DMS153 (cell line): ENCODE measurements around the gene BLOC1S3.

Experiments used
- DNase-seq: peaks from one replicate; lab custom pipeline; 2025; lab: John Stamatoyannopoulos, UW

The BLOC1S3 gene

DNA sequence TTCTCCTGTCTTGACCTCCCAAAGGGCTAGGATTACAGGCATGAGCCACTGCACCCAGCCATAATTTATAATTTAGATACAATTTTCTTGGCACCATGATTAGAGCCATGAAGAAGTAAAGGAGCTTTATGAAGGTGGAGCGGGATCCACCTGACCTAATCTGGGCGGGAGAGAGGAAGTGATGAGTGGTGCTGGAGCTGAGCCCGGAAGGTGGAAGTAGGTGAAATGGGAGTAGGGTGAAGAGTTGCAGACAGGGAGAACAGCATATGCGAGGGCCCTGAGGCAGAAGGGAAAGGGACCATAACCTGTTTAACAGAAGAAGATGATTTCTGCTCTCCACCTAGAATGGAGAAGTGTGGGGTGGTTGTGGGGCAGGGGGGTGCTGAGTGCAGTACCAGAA, 4.2 kb downstream of the BLOC1S3 start:
- no peak for DNase-seq

DNA sequence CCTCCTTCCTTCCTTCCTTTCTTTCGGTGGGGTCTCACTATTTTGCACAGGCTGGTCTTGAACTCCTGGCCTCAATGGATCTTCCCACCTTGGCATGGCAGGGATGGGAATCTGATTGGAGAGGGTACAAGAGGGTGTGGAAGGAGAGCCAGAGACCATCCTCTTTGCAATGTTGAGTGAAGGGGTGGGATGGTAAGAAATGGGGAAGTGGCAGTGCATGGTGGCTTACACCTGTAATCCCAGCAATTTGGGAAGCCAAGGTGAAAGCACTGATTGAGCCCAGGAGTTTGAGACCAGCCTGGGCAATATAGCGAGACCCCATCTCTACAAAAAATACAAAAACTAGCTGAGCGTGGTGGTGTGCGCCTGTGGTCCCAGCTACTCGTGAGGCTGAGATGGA, 5.5 kb downstream of the BLOC1S3 start:
- no peak for DNase-seq

DNA sequence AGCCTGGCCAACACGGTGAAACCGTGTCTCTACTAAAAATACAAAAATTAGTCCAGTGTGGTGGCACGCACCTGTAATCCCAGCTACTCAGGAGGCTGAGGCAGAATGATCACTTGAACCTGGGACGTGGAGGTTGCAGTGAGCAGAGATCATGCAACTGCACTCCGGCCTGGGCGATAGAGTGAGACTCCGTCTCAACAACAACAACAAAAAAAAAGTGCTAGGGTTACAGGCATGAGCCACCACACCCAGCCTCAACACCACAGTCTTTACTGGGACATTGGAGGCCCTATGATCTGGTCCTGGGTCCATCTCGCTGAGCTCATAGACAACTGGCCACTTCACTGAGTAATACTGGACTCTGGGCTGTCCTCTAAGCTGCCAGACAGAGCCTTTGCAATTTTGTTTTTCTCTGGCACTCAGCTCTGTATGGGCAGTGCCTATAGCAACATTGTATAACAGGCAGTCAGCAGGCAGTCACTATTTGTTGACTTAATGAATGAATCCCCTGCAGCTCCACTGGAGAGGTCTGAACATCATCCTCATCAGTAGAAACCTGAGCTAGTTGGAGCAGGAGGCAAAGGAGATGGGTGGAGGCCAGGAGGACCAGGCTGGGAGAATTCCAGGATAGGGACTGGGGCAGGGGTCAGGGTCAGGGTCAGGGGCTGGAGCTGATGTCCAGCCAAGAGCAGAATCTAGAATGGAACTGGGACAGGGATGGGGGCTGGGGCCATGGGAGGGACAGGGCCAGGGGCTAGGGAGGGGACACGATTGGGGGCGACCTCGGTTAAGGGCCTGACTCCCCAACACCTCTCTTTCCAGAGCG, 8.1 kb downstream of the BLOC1S3 start:
- no peak for DNase-seq

DNA sequence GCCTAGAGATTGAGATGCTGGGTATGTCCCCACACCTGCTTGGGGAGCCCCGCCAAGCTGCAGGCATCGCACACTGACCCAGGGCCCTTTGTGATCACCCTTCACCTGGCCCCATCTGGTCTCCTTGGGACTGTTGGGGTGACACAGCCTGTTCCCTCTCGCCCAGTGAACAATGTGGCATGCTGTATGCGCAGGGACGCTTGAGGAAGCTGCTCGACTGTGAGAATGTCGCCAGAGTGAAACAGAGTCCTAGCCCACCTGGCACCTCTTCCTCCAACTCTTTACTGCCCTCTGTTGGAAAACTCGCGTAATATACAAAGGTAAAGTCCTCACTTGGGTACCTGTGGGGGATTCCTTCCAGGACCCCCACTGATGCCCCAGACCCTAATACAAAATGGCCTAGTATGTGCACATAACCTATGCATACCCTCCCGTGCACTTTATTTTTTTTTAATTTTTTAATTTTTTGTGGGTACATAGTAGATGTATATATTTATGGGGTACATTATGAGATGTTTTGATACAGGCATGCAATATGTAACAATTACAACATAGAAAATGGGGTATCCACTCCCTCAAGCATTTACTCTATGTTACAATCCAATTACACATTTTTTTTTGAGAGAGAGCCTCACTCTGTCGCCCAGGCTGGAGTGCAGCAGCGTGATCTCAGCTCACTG, 9.0 kb downstream of the BLOC1S3 start:
- DNase-seq = peak; percentile 9

DNA sequence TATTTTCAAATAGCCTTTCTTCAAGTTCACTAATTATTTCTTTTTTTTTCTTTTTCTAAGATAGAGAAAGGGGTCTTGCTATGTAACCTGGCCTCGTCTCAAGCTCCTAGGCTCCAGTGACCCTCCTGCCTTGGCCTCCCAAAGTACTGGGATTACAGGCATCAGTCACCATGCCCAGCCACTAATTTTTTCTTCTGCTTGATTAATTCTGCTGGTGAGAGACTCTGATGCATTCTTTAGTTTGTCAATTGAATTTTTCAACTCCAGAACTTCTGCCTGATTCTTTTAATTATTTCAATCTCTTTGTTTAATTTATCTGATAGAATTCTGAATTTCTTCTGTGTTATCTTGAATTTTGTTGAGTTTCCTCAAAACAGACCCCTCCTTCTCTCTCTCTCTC, 11.4 kb downstream of the BLOC1S3 start:
- no peak for DNase-seq

DNA sequence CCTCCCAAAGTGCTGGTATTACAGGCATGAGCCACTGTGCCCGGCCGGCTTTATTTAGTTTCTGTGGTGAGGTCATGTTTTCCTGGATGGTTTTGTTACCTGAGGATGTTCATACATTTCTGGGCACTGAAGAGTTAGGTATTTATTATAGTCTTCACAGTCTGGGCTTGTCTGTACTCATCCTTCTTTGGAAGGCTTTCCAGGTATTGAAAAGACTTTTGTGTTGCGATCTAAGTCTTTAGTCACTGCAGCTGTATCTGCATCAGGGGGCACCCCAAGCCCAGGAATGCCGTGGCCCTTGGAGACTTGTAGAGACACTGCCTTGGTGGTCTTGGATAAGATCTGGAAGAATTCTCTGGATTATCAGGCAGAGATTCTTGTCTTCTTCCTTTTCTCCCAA, 12.8 kb downstream of the BLOC1S3 start:
- no peak for DNase-seq

DNA sequence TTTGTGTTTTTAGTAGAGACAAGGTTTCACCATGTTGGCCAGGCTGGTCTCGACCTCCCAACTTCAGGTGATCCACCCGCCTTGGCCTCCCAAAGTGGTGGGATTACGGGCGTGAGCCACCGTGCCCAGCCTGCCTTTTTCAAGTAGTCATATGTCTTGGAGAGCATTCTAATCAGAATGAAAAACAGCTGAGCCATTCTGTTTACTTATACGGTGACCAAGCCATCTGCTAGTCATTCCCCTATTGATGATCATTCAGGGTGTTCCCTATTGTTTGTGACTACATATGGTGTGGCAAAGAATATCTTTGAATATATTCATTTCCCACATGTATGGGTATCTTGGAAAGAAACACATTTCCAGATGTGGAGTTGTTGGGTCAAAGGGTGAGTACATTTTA, 17.2 kb downstream of the BLOC1S3 start:
- DNase-seq = peak; percentile 41

DNA sequence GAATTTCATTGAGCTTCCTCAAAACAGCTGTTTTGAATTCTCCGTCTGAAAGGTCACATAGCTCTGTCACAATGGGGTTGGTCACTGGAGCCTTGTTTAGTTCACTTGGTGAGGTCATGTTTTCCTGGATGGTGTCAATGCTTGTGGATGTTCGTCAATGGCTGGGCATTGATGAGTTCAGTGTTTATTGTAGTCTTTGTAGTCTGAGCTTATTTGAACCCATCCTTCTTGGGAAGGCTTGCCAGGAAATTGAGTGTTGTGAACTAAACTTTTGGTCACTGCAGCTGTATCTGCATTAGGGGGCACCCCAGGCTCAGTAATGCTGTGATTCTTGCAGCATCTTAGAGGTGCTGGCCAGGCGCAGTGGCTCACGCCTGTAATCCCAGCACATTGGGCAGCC, 22.0 kb downstream of the BLOC1S3 start:
- peak; percentile 7 for DNase-seq

DNA sequence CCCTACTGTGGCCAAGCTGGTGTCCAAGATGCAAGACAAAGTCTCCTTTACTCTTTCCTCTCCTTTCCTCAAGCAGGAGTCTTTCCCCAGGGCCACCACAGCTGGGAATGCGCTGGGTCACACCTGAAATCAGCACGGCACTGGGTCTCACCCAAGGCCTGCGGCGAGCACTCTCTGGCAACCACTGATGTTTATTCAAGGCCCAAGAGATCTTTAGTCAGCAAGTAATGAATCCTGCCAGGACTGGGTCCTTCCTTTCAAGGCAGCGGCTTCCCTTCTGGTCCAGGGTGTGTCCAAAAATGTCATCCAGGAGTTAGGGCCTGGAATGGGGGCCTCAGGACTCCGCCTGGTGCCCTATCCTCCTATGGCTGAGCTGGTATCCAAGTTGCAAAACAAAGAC, 24.1 kb downstream of the BLOC1S3 start:
- DNase-seq = no peak

DNA sequence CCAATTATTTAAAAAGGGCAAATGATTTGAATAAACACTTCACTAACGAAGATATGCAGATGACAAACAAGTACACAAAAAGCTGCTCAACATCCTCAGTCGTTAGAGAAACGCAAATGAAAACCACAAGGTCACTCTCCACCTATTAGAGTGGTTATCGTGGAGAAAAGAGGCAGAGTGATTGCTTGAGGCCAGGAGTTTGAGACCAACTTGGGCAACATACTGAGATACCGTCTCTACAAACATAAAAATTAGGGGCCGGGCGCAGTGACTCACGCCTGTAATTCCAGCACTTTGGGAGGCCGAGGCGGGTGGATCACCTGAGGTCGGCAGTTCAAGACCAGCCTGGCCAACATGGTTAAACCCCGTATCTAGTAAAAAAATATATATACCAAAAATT, 27.2 kb downstream of the BLOC1S3 start:
- DNase-seq = no peak

DNA sequence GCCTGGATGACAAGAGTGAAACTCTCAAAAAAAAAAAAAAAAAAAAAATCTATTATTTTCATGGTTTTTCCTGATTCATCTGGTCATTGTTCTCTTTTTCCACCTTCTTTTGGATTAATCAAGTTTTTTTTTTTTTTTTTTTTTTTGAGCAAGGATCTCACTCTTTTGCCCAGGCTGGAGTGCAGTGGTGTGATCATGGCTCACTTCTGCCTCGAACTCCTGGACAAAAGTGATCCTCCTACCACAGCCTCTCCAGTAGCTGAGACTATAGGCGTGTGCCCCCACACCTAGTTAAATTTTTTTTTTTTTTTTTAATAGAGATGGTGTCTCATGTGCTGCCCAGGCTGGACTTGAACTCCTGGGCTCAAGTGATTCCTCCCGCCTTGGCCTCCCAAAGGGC, 27.7 kb downstream of the BLOC1S3 start:
- no peak for DNase-seq

DNA sequence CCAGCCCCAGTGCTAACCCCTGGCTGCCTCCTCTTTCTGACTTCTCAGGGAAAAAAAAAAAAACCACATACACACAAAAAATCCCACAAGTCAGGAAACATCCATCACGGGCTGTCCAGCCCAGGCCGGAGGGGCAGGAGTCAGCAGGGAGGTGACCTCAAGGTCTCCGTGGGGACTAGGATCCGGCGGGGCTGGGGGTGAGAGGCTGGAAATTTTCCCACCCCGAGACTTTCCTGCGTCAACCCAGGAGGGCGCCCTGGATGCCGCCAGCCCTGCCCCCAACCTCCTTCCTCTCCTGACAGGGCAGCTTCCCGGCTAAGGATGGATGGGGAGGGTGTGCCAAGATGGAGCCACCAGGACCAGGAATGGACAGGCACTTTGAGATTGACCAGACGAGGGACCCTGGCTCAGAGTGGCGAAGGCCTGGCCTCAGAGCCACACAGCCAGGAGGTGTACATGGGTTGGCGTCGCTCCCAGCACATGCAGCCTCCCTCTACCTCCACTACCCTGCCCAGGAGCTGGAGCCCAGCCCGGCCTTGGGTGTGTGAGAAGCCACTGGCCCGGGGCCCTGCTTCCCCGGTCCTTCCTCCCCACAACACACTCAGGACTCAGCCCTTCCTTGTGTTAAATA, 33.3 kb downstream of the BLOC1S3 start:
- no peak for DNase-seq

DNA sequence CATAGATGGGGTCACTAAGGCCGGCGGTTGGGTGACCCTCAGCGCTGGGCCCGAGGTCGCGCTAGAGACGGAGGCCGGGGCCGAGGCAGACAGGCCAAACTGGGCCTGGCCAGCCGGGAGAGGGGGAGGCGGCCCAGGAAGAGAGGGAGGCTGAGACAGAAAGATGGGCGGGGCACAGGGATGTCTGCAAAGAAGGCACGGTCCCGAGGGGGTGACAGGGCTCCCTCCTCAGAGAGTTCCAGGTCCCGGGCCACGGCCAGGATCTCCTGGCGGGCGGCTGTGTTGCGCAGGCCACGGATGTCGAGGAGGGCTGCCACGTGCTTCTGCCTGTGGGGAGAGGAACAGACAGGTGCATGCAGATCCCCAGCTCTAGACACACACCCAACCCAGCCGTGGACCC, 34.4 kb downstream of the BLOC1S3 start:
- no peak for DNase-seq

DNA sequence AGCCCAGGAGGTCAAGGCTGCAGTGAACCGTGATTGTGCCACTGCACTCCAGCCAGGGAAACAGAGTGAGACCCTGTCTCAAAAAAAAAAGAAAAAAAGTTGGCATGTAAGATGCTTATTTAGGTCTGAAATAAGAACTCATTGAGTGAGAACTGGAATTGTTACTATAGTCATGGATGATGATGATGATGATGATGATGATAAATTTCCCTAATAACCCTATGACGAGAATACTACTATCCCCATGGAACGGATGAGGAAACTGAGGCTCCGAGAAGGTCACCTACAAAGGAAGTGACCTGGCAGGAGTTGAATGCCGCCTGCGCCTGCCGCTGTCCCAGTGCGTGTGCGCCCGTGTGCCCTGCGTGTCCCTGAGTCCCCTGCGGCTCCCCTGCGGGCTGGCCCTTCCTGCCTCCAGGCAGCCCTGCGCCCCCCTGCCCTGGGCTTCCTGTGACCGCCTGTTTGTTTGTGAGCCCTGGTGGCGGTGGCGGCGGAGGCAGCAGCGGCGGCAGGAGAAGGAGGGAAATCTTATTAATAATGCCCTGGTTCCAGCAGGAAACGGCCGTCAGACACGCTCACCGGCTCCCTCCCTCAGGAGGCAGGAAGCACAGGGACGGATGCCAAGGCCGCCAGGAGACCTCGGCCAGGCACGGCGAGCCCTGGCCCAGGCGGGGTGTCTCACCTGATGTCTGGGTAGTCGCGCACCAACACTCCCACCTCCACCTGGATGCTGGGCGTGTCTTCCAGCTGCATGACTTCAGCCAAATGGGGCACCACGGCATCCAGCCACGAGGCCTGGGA, 37.0 kb downstream of the BLOC1S3 start:
- peak; percentile 57 for DNase-seq

DNA sequence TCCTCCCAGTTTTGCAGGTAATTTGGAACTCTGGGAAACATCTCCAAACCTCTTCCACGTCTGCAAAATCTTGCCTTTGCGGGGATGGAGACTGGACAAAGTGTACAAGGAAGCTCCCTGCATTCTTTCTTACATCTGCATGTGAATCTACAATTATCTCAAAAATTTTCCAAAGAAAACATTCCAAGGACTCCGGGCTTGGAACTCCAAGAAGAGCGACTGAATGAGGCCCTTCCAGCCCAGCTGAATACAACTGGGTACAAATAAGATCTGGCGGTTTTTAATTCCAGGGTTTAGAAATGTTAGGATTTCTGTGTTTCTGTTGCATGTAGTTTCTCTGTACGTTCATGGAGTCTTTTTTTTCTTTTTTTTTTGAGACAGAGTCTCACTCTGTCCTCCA, 38.1 kb downstream of the BLOC1S3 start:
- no peak for DNase-seq

DNA sequence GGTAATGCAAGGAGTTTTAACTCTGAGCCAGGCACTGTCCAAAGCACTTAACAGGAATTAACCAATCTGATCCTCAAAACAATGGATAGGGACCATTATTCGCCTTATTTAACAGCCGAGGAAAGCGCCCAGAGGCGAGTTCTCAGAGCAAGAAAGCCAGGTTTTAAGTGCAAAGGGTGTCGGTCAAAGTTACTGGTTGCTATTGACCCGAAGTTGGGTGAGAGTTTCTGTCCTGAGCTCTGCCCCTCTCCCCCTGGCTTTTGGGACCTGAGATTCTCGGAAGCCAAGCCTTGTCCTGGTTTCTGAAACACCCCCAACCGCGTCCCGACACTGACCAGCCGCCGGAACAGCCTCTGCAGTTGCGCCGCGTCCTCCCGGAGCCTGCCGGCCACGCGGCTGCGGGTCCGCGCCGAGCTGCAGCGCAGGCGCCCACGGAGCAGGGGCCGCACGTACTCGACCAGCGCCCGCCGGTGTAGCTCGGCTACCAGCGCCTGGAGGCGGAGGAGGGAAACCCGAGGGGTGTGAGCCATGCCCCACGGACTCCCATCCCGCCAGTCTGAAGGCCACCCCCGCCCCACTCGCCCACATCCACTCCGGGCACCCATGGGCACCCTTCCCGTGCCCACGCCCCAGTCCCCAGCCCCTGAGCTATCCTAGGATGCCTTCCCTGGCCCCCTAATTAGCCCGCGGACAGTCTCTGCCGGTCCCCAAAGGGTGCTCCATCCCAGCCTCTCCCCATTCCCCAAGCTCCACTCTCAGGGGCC, 38.8 kb downstream of the BLOC1S3 start:
- no peak for DNase-seq

DNA sequence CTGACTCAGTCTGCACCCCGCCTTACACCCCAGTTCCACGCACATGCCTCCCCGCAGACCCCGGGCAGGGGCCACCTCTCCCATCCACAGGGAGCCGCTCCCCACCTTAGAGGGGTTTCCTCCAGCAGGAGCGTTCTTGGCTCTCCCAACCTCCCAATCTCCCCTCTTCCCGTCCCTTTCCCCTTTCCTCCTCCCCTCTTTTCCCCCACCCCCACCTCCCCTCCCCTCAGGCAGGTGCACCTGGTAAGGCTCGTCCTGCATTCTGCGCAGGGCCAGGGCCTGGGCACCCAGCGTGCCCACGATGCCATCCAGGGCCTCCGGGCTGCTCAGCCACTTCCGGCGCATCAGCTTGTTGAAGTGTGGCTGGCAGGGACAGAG, 39.4 kb downstream of the BLOC1S3 start:
- no peak for DNase-seq

DNA sequence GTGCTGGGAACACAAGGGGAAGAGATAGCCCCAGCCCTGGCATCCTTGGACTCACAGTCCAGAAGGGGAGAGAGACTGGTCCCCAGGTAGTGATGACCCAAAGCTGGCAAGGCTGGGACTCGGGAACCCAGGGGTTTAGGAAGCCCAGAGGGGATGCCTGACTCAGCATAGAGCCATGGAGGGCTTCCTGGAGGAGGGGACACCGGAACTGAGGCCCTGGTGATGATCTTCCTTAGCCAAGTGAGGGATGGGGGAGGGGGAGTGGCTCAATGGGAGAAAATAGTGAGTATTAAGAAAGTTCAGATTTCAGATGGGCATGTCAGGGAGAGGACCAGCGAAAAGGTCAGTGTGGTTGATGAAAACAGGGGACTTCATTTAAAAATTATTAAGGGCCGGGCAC, 39.8 kb downstream of the BLOC1S3 start:
- DNase-seq = no peak

DNA sequence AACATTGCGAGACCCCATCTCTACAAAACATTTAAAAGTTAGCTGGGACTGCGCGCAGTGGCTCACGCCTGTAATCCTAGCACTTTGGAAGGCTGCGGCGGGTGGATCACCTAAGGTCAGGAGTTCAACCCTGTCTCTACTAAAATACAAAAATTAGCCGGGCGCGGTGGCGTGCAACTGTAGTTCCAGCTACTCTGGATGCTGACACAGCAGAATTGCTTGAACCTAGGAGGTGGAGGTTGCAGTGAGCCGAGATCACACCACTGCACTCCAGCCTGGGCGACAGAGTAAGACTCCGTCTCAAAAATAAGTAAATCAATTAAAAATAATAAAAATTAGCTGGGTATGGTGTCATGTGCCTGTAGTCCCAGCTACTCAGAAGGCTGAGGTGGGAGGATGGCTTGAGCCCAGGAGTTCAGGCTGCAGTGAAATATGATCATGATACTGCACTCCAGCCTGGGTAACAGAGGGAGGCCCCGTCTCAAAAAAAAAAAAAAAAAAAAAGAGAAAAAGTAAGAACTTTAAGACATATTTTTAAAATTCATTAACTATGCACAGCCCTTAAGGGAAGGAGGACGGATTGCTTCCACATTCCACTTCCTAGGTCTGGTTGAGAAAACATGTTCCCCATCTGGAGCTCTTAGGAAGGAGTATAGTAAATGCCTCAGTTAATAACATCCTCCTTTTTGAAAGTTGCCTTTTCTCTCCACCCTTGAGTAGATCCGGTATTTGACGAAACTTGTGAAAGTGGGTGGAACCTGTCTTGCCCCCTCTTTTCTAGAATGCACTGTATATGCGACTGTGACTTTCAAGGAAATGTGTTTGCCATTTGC, 40.5 kb downstream of the BLOC1S3 start:
- DNase-seq = no peak

DNA sequence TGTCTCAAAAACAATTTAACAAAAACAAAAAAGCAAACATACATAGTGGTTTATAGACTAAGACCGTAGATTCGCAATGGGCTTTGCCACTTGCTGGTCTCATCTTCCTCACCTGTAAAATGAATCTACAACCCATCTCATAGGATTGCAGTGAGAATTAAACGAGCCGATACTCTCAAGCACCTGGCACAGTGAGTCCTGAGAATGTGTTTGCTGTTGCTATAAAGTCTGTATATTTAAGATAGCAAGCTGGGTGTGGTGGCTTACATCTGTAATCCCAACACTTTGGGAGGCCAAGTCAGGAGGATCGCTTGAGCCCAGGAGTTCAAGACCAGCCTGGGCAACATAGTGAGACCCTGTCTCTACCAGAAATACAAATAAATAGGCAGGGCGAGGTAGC, 44.1 kb downstream of the BLOC1S3 start:
- no peak for DNase-seq

DNA sequence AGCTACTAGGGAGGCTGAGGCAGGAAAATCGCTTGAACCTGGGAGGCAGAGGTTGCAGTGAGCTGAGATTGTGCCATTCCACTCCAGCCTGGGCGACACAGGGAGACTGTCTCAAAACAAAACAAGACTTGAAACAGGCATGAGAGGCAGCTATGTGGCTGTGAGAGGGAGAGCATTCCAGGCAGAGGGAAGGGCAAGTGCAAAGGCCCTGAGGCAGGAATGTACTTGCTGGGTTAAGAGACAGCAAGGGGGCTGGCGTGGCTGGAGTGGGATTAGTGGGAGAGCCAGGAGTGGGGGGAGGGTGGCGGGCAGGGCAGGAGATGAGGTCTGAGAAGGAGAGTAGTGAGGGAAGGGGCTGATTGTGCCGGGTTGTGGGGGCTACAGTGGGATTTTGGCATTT, 45.3 kb downstream of the BLOC1S3 start:
- no peak for DNase-seq
